H1 (cell line): ENCODE data around the gene SLC16A5. TPM values are rescaled to one million over a fixed set of nuclear protein-coding genes. Genes with fewer than 3 reads are reported as not detected.

Experiments
- CTCF ChIA-PET: fragments of 300-600 bp; sonication (Branson Sonifier 250); formaldehyde crosslinking; loops from one replicate; lab custom pipeline; 2021; ENCODE audit not compliant: partially characterized antibody; lab: Charles Lee
- POLR2A ChIA-PET: fragments of 300-600 bp; sonication (Branson Sonifier 250); formaldehyde crosslinking; loops from one replicate; lab custom pipeline; 2021; ENCODE audit warnings: inconsistent platforms; ENCODE audit not compliant: partially characterized antibody; lab: Charles Lee
- DNase-seq, 2 experiments: peaks; one replicate each; pipeline versions ENCODE4 v3.0.0 to v3.0.0-alpha.2; 2010 to 2022; ENCODE audit warnings: low spot score in 2 of 2, low read depth in 1 of 2, mixed read lengths in 1 of 2
- FAIRE-seq: peaks from 2 replicates; lab custom pipeline; 2011; peaks lifted over from hg19 to GRCh38; lab: Jason Lieb, UNC
- H2AFZ ChIP-seq: 2 replicates; pipeline ENCODE4 v1.8.1; 2012; ENCODE audit warnings: low read length, inconsistent platforms
- H2AK5ac ChIP-seq: 2 replicates; pipeline ENCODE4 v1.6.1; 2013; ENCODE audit warnings: low read depth, low read length
- H2BK120ac ChIP-seq: replicated peaks from 2 replicates; pipeline ENCODE3; 2013; ENCODE audit warnings: low read depth, low read length, inconsistent platforms
- H2BK12ac ChIP-seq: 2 replicates; pipeline ENCODE4 v1.6.1; 2013; ENCODE audit warnings: low read depth, low read length
- H2BK15ac ChIP-seq: 2 replicates; pipeline ENCODE4 v1.6.1; 2013; ENCODE audit warnings: low read length
- H2BK20ac ChIP-seq: 2 replicates; pipeline ENCODE4 v1.6.1; 2013; ENCODE audit warnings: low read length
- H2BK5ac ChIP-seq: 2 replicates; pipeline ENCODE4 v1.6.1; 2013; ENCODE audit warnings: low read depth, low read length
- H3K14ac ChIP-seq: 2 replicates; pipeline ENCODE4 v1.6.1; 2013; ENCODE audit warnings: inconsistent platforms; ENCODE audit not compliant: insufficient read length
- H3K18ac ChIP-seq: 2 replicates; pipeline ENCODE4 v1.6.1; 2013; ENCODE audit warnings: low read length; ENCODE audit errors: extremely low read depth
- H3K23ac ChIP-seq: 2 replicates; pipeline ENCODE4 v1.6.1; 2013; ENCODE audit warnings: inconsistent platforms; ENCODE audit not compliant: insufficient read length
- H3K23me2 ChIP-seq: 2 replicates; pipeline ENCODE4 v1.6.1; 2013; ENCODE audit warnings: low read depth, low read length
- H3K27ac ChIP-seq: 2 replicates; pipeline ENCODE4 v1.6.1; 2011; ENCODE audit warnings: low read depth, low read length, inconsistent platforms
- H3K27me3 ChIP-seq, 4 experiments: replicated peaks in 1 of 4; 1 replicate in 1 of 4; 2 replicates in 3 of 4; pipeline versions ENCODE4 v1.6.1 to v1.8.1; 2011 to 2013; ENCODE audit warnings: low read length in 3 of 4, mild to moderate bottlenecking in 3 of 4, inconsistent platforms in 2 of 4, mixed read lengths in 2 of 4, moderate library complexity in 1 of 4; ENCODE audit not compliant: control insufficient read depth in 3 of 4, insufficient read depth in 3 of 4; ENCODE audit errors: extremely low read depth in 1 of 4
- H3K36me3 ChIP-seq, 4 experiments: 2 replicates each; pipeline versions ENCODE4 v1.6.1 to v1.8.1; 2011 to 2013; ENCODE audit warnings: mild to moderate bottlenecking in 4 of 4, low read length in 3 of 4, moderate library complexity in 2 of 4, control low read depth in 1 of 4, inconsistent platforms in 1 of 4; ENCODE audit not compliant: insufficient read depth in 4 of 4, control insufficient read depth in 2 of 4
- H3K4ac ChIP-seq: replicated peaks from 2 replicates; pipeline ENCODE3; 2013; ENCODE audit warnings: low read length, low read depth, mixed read lengths, inconsistent platforms; ENCODE audit not compliant: insufficient read length
- H3K4me1 ChIP-seq, 4 experiments: replicated peaks in 1 of 4; 1 replicate in 1 of 4; 2 replicates in 3 of 4; pipeline versions ENCODE4 v1.6.1 to v1.8.1; 2011 to 2013; ENCODE audit warnings: low read length in 3 of 4, inconsistent platforms in 2 of 4, mixed read lengths in 1 of 4; ENCODE audit not compliant: insufficient read depth in 4 of 4, control insufficient read depth in 3 of 4
- H3K4me2 ChIP-seq, 2 experiments: 2 replicates each; pipeline versions ENCODE4 v1.6.1 to v1.8.1; 2011 to 2013; ENCODE audit warnings: low read depth in 2 of 2, low read length in 2 of 2, control low read depth in 1 of 2, inconsistent platforms in 1 of 2, mild to moderate bottlenecking in 1 of 2; ENCODE audit not compliant: insufficient read depth in 1 of 2
- H3K4me3 ChIP-seq, 4 experiments: fragments of 200-600, 300-600 bp in 1 of 4; sonication (generic), shearing (Covaris generic), sonication (Bioruptor Twin) in 1 of 4; 2 replicates each; pipeline versions ENCODE4 v1.5.1 to v1.8.1; 2011 to 2016; ENCODE audit warnings: low read length in 4 of 4, low read depth in 3 of 4, control low read depth in 2 of 4, inconsistent platforms in 2 of 4, mild to moderate bottlenecking in 2 of 4, mixed read lengths in 1 of 4, moderate library complexity in 1 of 4; ENCODE audit not compliant: insufficient read depth in 2 of 4; ENCODE audit errors: extremely low read depth in 1 of 4
- H3K56ac ChIP-seq: replicated peaks from 2 replicates; pipeline ENCODE3; 2013; ENCODE audit warnings: low read depth, mild to moderate bottlenecking, mixed read lengths, low read length, inconsistent platforms; ENCODE audit not compliant: insufficient read length
- H3K79me1 ChIP-seq: 2 replicates; pipeline ENCODE4 v1.6.1; 2013; ENCODE audit warnings: low read depth, low read length, control low read depth
- H3K79me2 ChIP-seq, 2 experiments: 2 replicates each; pipeline versions ENCODE4 v1.6.1 to v1.8.1; 2012 to 2013; ENCODE audit warnings: low read length in 2 of 2, mild to moderate bottlenecking in 2 of 2, inconsistent platforms in 1 of 2; ENCODE audit not compliant: insufficient read depth in 2 of 2, control insufficient read depth in 1 of 2
- H3K9ac ChIP-seq, 4 experiments: replicated peaks in 1 of 4; 1 replicate in 1 of 4; 2 replicates in 3 of 4; pipeline versions ENCODE4 v1.6.1 to v1.8.1; 2011 to 2013; ENCODE audit warnings: low read depth in 3 of 4, low read length in 3 of 4, control low read depth in 2 of 4, mild to moderate bottlenecking in 2 of 4, moderate library complexity in 2 of 4, inconsistent platforms in 1 of 4; ENCODE audit errors: extremely low read depth in 1 of 4
- H3K9me3 ChIP-seq, 2 experiments: 2 replicates each; pipeline versions ENCODE4 v1.6.1 to v1.8.1; 2012 to 2013; ENCODE audit warnings: mild to moderate bottlenecking in 2 of 2, moderate library complexity in 2 of 2, control low read depth in 1 of 2, inconsistent platforms in 1 of 2, low read depth in 1 of 2, low read length in 1 of 2, mixed read lengths in 1 of 2; ENCODE audit not compliant: insufficient read depth in 2 of 2
- H4K20me1 ChIP-seq, 2 experiments: replicated peaks in 1 of 2; 2 replicates each; pipeline versions ENCODE3 to v1.8.1; 2011 to 2013; ENCODE audit warnings: inconsistent platforms in 2 of 2, low read length in 2 of 2, mild to moderate bottlenecking in 1 of 2; ENCODE audit not compliant: insufficient read depth in 2 of 2, control insufficient read depth in 1 of 2
- H4K5ac ChIP-seq: 2 replicates; pipeline ENCODE4 v1.6.1; 2013; ENCODE audit warnings: low read length, low read depth, mixed read lengths, inconsistent platforms; ENCODE audit not compliant: insufficient read length
- H4K8ac ChIP-seq: 2 replicates; pipeline ENCODE4 v1.8.0; 2013; ENCODE audit warnings: mild to moderate bottlenecking, moderate library complexity, low read length, inconsistent platforms; ENCODE audit not compliant: insufficient read depth; ENCODE audit errors: extremely low read depth
- H4K91ac ChIP-seq: replicated peaks from 2 replicates; pipeline ENCODE3; 2013; ENCODE audit warnings: low read length, mixed read lengths, inconsistent platforms; ENCODE audit not compliant: insufficient read length
- BCL11A ChIP-seq, 2 experiments: IDR thresholded peaks; one replicate each; pipeline ENCODE4 v1.6.1; 2011; ENCODE audit warnings: low read depth in 2 of 2, low read length in 2 of 2, mild to moderate bottlenecking in 2 of 2
- EP300 ChIP-seq, 2 experiments: IDR thresholded peaks; 1 replicate in 1 of 2; 2 replicates in 1 of 2; pipeline ENCODE4 v1.6.1; 2011 to 2012; ENCODE audit warnings: low read depth in 2 of 2, low read length in 2 of 2, mild to moderate bottlenecking in 2 of 2, borderline replicate concordance in 1 of 2, inconsistent platforms in 1 of 2, moderate library complexity in 1 of 2
- HDAC6 ChIP-seq: IDR thresholded peaks from one replicate; pipeline ENCODE4 v1.7.1; 2012; ENCODE audit warnings: low read depth, mild to moderate bottlenecking, inconsistent platforms, low read length, moderate library complexity
- JUND ChIP-seq: IDR thresholded peaks from 2 replicates; pipeline ENCODE4 v1.6.1; 2011; ENCODE audit warnings: mild to moderate bottlenecking, improper control_type of control experiment, low read length
- KDM1A ChIP-seq: fragments of 200-600, 300-600 bp; sonication (generic); IDR thresholded peaks from 2 replicates; pipeline ENCODE4 v1.7.1; 2016; ENCODE audit warnings: mild to moderate bottlenecking, low read length, borderline replicate concordance
- PHF8 ChIP-seq: fragments of 200-600 bp; sonication (generic); conservative IDR thresholded peaks from 2 replicates; pipeline ENCODE4 v1.7.1; 2012; ENCODE audit warnings: low read depth, mild to moderate bottlenecking, inconsistent platforms, low read length, moderate library complexity
- SIX5 ChIP-seq: IDR thresholded peaks from 2 replicates; pipeline ENCODE4 v1.6.1; 2011; ENCODE audit warnings: mild to moderate bottlenecking, low read depth, low read length
- SP4 ChIP-seq: IDR thresholded peaks from 2 replicates; pipeline ENCODE4 v1.6.1; 2012; ENCODE audit warnings: low read length, inconsistent platforms
- SUZ12 ChIP-seq: fragments of 200-600 bp; sonication (generic); IDR thresholded peaks from 2 replicates; pipeline ENCODE4 v1.6.1; 2012; ENCODE audit warnings: mild to moderate bottlenecking, inconsistent platforms, low read length, moderate library complexity, mixed read lengths
- TAF7 ChIP-seq: optimal IDR thresholded peaks from 2 replicates; pipeline ENCODE3; 2011; ENCODE audit warnings: low read depth, mild to moderate bottlenecking, inconsistent platforms, low read length, moderate library complexity, borderline replicate concordance
- TCF12 ChIP-seq: IDR thresholded peaks from 2 replicates; pipeline ENCODE4 v1.6.1; 2011; ENCODE audit warnings: low read depth, mild to moderate bottlenecking, low read length
- WGBS, 2 experiments: shearing (Covaris generic) in 1 of 2; methylation state at CpG; one replicate each; pipeline versions ENCODE4 v1.1.6 to v1.1.7; 2013 to 2015; ENCODE audit warnings: low lambda C conversion rate in 2 of 2, mixed read lengths in 2 of 2, inconsistent platforms in 1 of 2, low coverage in 1 of 2, missing lambda C conversion rate in 1 of 2; ENCODE audit not compliant: insufficient replicate concordance in 2 of 2, insufficient coverage in 1 of 2, insufficient read length in 1 of 2; ENCODE audit errors: extremely low coverage in 1 of 2, missing lambda C conversion rate in 1 of 2; 5-methylcytosine and 5-hydroxymethylcytosine counted together
- polyA plus RNA-seq, 7 experiments: library from polyadenylated mRNA; depleted of rRNA in 3 of 7; stranded (reverse) in 5 of 7; unstranded in 2 of 7; fragments of >200 nt in 5 of 7; fragments of 200-250 nt in 2 of 7; gene quantifications; 1 replicate in 5 of 7; 2 replicates in 1 of 7; 4 replicates in 1 of 7; pipeline versions ENCODE4 v1.2.1 to v1.2.3, GENCODE V29; 2011 to 2013; ENCODE audit warnings: missing spikeins in 2 of 7, mixed read lengths in 2 of 7
- total RNA-seq: library from RNA; stranded (reverse); fragmentation: NEBNext Ultra II Directional; extraction: Animal tissue kit (Norgen Biotek cat#: 25700); gene quantifications from 2 replicates; pipeline ENCODE4 v1.2.1, GENCODE V29; 2021

The SLC16A5 gene
- total and polyA plus RNA-seq, 2 of the 8 experiments (the other 6 are each of a cell fraction or from before 2014, with no cell fraction given) = 17.1 to 34.7 TPM

- Histone ChIP-seq H3K9me3 (no peaks in the 10 kb centered on the region), H2BK15ac (no peak overlapping the region), H3K4me1 (no peaks in the 10 kb centered on the region; a peak in 1 of 7 replicates), H4K5ac (no peak overlapping the region), H2BK12ac (no peak overlapping the region), H3K14ac (no peak overlapping the region), H3K4me2 (no peak overlapping the region), H3K79me2 (peaks cover 0 to 8% of the 10 kb centered on the region in 2 experiments; a peak in 1 of 4 replicates), H3K27ac (no peak overlapping the region), H4K20me1 (peaks cover 3 to 12% of the 10 kb centered on the region in 2 experiments), H2BK120ac (no peak overlapping the region), H3K23me2 (no peaks in the 10 kb centered on the region), H3K56ac (no peak overlapping the region), H2BK5ac (no peak overlapping the region), H2AK5ac (no peak overlapping the region), H3K23ac (no peak overlapping the region), H3K18ac (no peak overlapping the region), H3K36me3 (peaks cover 20 to 67% (median 45%) of the 10 kb centered on the region in 4 experiments), H3K4ac (no peak overlapping the region), H3K4me3 (no peak overlapping the region), H4K8ac (no peak overlapping the region), H3K79me1 (peaks cover 2% of the 10 kb centered on the region), H3K27me3 (no peaks in the 10 kb centered on the region), H2AFZ (no peak overlapping the region), H2BK20ac (no peak overlapping the region), H4K91ac (no peak overlapping the region), H3K9ac (no peak overlapping the region)
- POLR2A ChIA-PET = interaction anchor here (0.6 to 2.3 kb wide), 7 partner anchors 14 to 120 kb away, joined by 3 to 5 read pairs (median 3); partner anchors contain the start of genes ATP5PD, KCTD2 and SLC16A5
- TF ChIP-seq PHF8 (no peak), BCL11A (IDR thresholded peaks at IDR 0.05; ENCODE audit: low read depth in 2 of 2, low read length in 2 of 2) (no peak), TAF7 (no peak), JUND (no peak), SP4 (no peak), SIX5 (no peak), SUZ12 (no peak), KDM1A (no peak), EP300 (IDR thresholded peaks at IDR 0.05; ENCODE audit: borderline replicate concordance in 1 of 2, low read depth in 2 of 2, low read length in 2 of 2) (no peak), HDAC6 (no peak), TCF12 (no peak)
- CTCF ChIA-PET = interaction anchor here (0.8 to 8.1 kb wide), 26 partner anchors 8 to 180 kb away, joined by 3 to 81 read pairs (median 4); partner anchors contain the start of genes ARMC7, KCTD2, NT5C and SLC16A5
- no peak for DNase-seq
- FAIRE-seq = no peak
- WGBS, 2 experiments = 96% methylated on average over 26 of the region's 26 CpGs; no CpG with 5 or more reads in 1 of the 2 experiments
Measured at GRCh38 chr17:75060434-75061054, 27.2 kb upstream of the SLC16A5 start.
